ENCODE results near the gene HP1BP3. TPM values are rescaled to one million over a fixed set of nuclear protein-coding genes. Genes with fewer than 3 reads are reported as not detected.
"Not testable (repeated sequence)": the region's sequence is repeated elsewhere in the genome, so short reads cannot be mapped to it uniquely, and the experiment has no call there.

The HP1BP3 gene
- total RNA-seq, 1 donor from 2014 or later = 147 TPM

- ATAC-seq = no peak
Observed at GRCh38 chr1:20726932-20727745, 60.0 kb downstream of the HP1BP3 start.

- ATAC-seq = peak; percentile 14
Observed at GRCh38 chr1:20726118-20726911, 60.8 kb downstream of the HP1BP3 start.

- peak; percentile 52 for ATAC-seq
Observed at GRCh38 chr1:20725189-20726117, 61.7 kb downstream of the HP1BP3 start.

GRCh38 chr1:20724364-20725188, 62.5 kb downstream of the HP1BP3 start:
- no peak for ATAC-seq

- ATAC-seq = peak; percentile 39
Observed at GRCh38 chr1:20723537-20724363, 63.4 kb downstream of the HP1BP3 start.

- ATAC-seq = no peak
Observed at GRCh38 chr1:20723159-20723536, 64.0 kb downstream of the HP1BP3 start.

- ATAC-seq = no peak
Observed at GRCh38 chr1:20721117-20722061, 65.7 kb downstream of the HP1BP3 start.

- ATAC-seq = no peak
Observed at GRCh38 chr1:20720631-20721091, 66.4 kb downstream of the HP1BP3 start.

GRCh38 chr1:20719871-20720620, 67.1 kb downstream of the HP1BP3 start:
- no peak for ATAC-seq

GRCh38 chr1:20719261-20719660, 67.8 kb downstream of the HP1BP3 start:
- no peak for ATAC-seq

- not testable (repeated sequence) for ATAC-seq
Observed at GRCh38 chr1:20718343-20718882, 68.7 kb downstream of the HP1BP3 start.

GRCh38 chr1:20717452-20718342, 69.4 kb downstream of the HP1BP3 start, which contains the start of gene KIF17:
Gene KIF17 (minus strand): TSS chr1:20718007. CDS start chr1:20717706, 301 bp downstream.
- peak; percentile 75 for ATAC-seq

- ATAC-seq = no peak
Observed at GRCh38 chr1:20716232-20716631, 70.9 kb downstream of the HP1BP3 start.

GRCh38 chr1:20715406-20715805, 71.7 kb downstream of the HP1BP3 start:
- no peak for ATAC-seq

GRCh38 chr1:20713440-20713839, 73.7 kb downstream of the HP1BP3 start:
- ATAC-seq = no peak

GRCh38 chr1:20712215-20712577, 74.9 kb downstream of the HP1BP3 start:
- ATAC-seq = no peak
